ENCODE data around the gene TSPAN14.

DNA sequence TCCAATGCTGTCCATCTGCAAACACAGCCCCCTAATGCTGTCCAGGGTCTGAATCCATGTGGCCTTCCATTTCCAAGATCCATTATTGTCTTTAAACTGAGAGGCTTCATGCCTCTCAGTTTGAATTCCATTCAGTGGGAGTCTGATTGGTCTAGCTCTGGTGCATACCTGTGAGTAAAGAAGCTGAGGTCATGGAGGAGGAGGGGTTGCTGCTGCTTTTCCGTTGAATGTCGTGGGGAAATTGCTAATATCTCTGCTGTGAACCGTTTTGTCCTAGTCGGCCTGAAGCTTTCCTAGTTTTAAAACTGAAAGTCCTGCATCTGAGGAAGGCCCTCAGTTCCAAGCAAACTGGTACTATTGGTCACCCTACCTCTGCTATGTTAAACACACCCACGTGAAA is 101.3 kb downstream of the TSPAN14 start:
- TF ChIP-seq, protein P1, sequence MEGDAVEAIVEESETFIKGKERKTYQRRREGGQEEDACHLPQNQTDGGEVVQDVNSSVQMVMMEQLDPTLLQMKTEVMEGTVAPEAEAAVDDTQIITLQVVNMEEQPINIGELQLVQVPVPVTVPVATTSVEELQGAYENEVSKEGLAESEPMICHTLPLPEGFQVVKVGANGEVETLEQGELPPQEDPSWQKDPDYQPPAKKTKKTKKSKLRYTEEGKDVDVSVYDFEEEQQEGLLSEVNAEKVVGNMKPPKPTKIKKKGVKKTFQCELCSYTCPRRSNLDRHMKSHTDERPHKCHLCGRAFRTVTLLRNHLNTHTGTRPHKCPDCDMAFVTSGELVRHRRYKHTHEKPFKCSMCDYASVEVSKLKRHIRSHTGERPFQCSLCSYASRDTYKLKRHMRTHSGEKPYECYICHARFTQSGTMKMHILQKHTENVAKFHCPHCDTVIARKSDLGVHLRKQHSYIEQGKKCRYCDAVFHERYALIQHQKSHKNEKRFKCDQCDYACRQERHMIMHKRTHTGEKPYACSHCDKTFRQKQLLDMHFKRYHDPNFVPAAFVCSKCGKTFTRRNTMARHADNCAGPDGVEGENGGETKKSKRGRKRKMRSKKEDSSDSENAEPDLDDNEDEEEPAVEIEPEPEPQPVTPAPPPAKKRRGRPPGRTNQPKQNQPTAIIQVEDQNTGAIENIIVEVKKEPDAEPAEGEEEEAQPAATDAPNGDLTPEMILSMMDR (IDR thresholded peaks at IDR 0.05; ENCODE audit: low read depth, low read length): no peak
- no peak for TF ChIP-seq POLR2A (IDR thresholded peaks at IDR 0.05; ENCODE audit: extremely low read depth, insufficient read length)

Data from NB4 (cell line).